OCI-LY1 (cell line): ENCODE data around the gene ME1.

Experiments
- CTCF ChIP-seq: fragments of 200-600 bp; sonication (generic), shearing (Covaris generic); IDR thresholded peaks from 2 replicates; pipeline ENCODE4 v1.5.1; 2017; ENCODE audit warnings: mild to moderate bottlenecking, antibody characterized with exemption, low read length, moderate library complexity, mixed read lengths
- EZH2 ChIP-seq: fragments of 200-600 bp; sonication (generic), shearing (Covaris generic); IDR thresholded peaks from 2 replicates; pipeline ENCODE4 v1.8.0; 2017; ENCODE audit warnings: borderline replicate concordance, mixed run types, mild to moderate bottlenecking, antibody characterized with exemption, low read length, moderate library complexity, mixed read lengths

GRCh38 chr6:83479389-83479788 is 48.5 kb upstream of the ME1 start:
- TF ChIP-seq CTCF (no peak), EZH2 (no peak)
